ENCODE data around the gene PRR7.

- no peak for TF ChIP-seq TAF1 (IDR thresholded peaks at IDR 0.05; ENCODE audit: borderline replicate concordance, low read depth, low read length)
- no peak for TF ChIP-seq POLR2AphosphoS5 (IDR thresholded peaks at IDR 0.05; ENCODE audit: low read depth, low read length)
Measured at GRCh38 chr5:177434437-177434836, 12.2 kb upstream of the PRR7 start.
